Medulla oblongata (tissue), 1 donor: Measurements from ENCODE around the gene TMBIM4.
A peak's percentile ranks its signal among the peaks of the same experiment; 100 is the strongest.

Source experiments
- DNase-seq: peaks from one replicate; pipeline ENCODE4 v3.0.0-alpha.2; 2015; ENCODE audit errors: extremely low spot score

The TMBIM4 gene

GRCh38 chr12:66092559-66093269 is 77.1 kb downstream of the TMBIM4 start:
- DNase-seq, result no peak

GRCh38 chr12:66090157-66090556 is 79.6 kb downstream of the TMBIM4 start:
- no peak for DNase-seq

GRCh38 chr12:66087365-66087943 is 82.3 kb downstream of the TMBIM4 start:
- DNase-seq, result peak; percentile 80

- DNase-seq, result no peak
Observed at GRCh38 chr12:66085998-66086397, 83.8 kb downstream of the TMBIM4 start.
